Dermis blood vessel endothelial cell (primary cell): Measurements from ENCODE around the gene FNIP1. TPM values are rescaled to one million over a fixed set of nuclear protein-coding genes. Genes with fewer than 3 reads are reported as not detected.
A peak's percentile ranks its signal among the peaks of the same experiment; 100 is the strongest.
"Not testable (repeated sequence)": the region's sequence is repeated elsewhere in the genome, so short reads cannot be mapped to it uniquely, and the experiment has no call there.

Experiments used
- DNase-seq: peaks from one replicate; pipeline ENCODE4 v3.0.0; 2010
- total RNA-seq: library from RNA; depleted of rRNA; stranded (reverse); fragments of >200 nt; gene quantifications from 2 replicates; pipeline ENCODE4 v1.2.3, GENCODE V29; 2014

The FNIP1 gene
- total RNA-seq, 1 donor from 2014 or later: 37.3 TPM

DNA sequence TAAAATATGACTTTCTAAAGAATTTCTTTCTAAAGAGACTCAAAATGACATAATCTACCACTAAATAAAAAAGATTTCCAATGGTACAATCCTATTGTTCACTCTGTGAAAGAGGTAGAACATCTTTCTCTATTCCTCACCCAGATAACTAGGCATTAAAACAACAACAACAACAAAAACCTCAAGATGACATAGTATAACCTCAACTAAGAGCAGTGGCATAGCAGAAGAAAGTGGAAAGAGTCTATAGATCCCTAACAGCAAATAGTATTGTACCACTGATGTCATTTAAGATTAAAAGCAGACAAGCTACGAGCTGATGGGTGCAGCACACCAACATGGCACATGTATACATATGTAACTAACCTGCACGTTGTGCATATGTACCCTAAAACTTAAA, 191.7 kb downstream of the FNIP1 start:
- DNase-seq: no peak

DNA sequence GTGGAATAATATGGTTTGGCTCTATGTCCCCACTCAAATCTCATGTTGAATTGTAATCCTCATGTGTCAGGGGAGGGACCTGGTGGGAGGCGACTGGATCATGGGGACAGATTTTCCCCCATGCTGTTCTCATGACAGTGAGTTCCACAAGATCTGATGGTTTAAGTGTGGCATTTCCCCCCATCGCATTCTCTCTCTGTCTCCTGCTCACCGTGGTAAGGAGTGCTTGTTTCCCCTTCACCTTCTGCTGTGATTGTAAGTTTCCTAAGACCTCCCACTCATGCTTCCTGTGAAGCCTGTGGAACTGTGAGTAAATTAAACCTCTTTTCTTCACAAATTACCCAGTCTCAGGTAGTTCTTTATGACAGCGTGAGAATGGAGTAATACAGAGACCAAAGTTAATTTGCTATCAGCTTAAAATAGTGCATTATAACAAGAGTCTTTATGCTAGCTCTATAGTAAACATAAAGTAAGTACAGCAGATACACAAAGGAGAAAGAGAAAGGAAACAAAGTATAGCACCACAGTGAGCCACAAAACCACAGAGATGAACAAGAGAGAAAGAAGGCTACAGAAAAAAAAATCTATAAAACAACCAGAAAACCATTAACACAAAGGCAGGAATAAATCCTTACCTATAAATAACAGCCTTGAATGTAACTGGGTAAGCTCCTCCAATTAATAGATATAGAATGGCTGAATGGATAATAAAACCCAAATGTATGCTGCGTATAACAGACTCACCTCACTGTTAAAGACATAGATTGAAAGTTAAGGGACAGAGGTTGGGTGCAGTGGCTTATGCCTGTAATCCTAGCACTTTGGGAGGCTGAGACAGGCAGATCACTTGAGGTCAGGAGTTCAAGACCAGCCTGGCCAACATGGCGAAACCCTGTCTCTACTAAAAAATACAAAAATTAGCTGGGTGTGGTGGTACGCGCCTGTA, 201.5 kb downstream of the FNIP1 start:
- DNase-seq: peak; percentile 1

DNA sequence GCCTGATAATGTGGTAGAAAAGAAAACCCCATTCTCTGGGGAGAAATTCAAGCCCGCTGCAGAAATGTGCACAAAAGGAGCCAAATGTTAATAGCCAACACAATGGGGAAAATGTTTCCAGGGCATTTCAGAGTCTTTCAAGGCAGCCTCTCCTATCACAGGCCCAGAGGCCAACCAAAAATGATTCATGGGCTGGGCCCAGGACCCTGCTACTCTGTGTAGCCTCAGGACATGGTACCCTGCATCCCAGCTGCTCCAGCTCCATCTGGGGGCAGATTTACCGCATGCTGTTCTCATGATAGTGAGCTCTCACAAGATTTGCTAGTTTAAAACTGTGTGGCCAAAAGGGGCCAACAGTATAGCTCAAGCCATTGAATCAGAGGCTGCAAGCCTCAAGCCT, 202.9 kb downstream of the FNIP1 start:
- DNase-seq: no peak

DNA sequence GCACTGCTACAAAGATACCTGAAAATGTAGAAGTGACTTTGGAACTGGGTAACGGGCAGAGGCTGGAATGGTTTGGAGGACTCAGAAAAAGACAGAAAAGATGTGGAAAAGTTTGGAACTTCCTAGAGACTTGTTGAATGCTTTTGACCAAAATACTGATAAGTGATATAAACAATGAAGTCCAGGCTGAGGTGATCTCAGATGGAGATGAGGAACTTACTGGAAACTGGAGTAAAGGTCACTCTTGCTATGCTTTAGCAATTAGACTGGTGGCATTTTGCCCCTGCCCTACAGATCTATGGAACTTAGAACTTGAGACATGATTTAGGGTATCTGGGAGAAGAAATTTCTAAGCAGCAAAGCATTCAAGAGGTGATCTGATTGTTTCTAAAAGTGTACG, 203.4 kb downstream of the FNIP1 start:
- DNase-seq: not testable (repeated sequence)

Other genes with a start within 250 kb of the FNIP1 start
- gene RAPGEF6, start 161.8 kb downstream of the FNIP1 start, total RNA-seq: 21.4 and 23.8 TPM in 2 replicates
- not detected in 2 replicates for gene MEIKIN, start 148.6 kb upstream of the FNIP1 start, total RNA-seq
- gene ACSL6, start 214.6 kb upstream of the FNIP1 start, total RNA-seq: 0.09 and 0.17 TPM in 2 replicates